ENCODE measurements around the gene RTEL1.

DNA sequence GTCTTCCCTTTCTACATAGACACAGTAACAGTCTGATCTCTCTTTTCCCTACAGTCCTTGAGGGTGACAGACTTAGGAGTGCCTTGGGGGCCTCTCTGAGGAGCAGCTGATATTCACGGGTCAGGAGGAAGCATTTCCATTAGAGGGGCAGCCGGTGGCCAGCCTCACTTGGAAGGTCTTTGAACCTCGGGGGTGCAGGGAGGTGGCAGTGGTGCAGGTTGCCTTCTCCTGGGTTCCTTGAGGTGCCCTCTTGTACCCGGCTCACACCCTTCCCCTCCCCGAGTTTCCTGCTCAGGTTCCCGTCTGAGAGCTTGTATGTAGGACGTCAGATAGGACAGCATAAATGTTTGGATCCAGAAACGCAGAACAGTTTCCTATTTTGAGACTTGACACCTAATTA is 2.5 kb downstream of the RTEL1 start:
- TF ChIP-seq, protein P1, sequence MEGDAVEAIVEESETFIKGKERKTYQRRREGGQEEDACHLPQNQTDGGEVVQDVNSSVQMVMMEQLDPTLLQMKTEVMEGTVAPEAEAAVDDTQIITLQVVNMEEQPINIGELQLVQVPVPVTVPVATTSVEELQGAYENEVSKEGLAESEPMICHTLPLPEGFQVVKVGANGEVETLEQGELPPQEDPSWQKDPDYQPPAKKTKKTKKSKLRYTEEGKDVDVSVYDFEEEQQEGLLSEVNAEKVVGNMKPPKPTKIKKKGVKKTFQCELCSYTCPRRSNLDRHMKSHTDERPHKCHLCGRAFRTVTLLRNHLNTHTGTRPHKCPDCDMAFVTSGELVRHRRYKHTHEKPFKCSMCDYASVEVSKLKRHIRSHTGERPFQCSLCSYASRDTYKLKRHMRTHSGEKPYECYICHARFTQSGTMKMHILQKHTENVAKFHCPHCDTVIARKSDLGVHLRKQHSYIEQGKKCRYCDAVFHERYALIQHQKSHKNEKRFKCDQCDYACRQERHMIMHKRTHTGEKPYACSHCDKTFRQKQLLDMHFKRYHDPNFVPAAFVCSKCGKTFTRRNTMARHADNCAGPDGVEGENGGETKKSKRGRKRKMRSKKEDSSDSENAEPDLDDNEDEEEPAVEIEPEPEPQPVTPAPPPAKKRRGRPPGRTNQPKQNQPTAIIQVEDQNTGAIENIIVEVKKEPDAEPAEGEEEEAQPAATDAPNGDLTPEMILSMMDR (conservative IDR thresholded peaks at IDR 0.05 in 1 of 2, IDR thresholded peaks at IDR 0.05 in 1 of 2; ENCODE audit: low read depth in 1 of 2, low read length in 2 of 2), result no peak
- no peak for TF ChIP-seq EZH2 (IDR thresholded peaks at IDR 0.05; ENCODE audit: low read length, missing control alignments)

Measured in fibroblast of lung (primary cell).